Posterior vena cava (tissue), 2 donors: ENCODE data around the gene RNU2-1. TPM values are rescaled to one million over a fixed set of nuclear protein-coding genes. Genes with fewer than 3 reads are reported as not detected.
"Not testable (repeated sequence)": the region's sequence is repeated elsewhere in the genome, so short reads cannot be mapped to it uniquely, and the experiment has no call there.

Experiments
- DNase-seq: peaks from one replicate; pipeline ENCODE4 v3.0.0-alpha.2; 2020; ENCODE audit warnings: low spot score
- intact Hi-C, 2 donors: fragments of 100-400 bp; cut with DNase I; formaldehyde crosslinking; loops; one replicate each; pipeline versions ENCODE4 v1.14.1 to v1.14.2; 2022 to 2023
- long read RNA-seq, 2 donors: library from polyadenylated mRNA; unstranded; transcript quantifications; one replicate each; pipeline ENCODE4 v2.0.0, GENCODE V29; 2020 to 2021
- total RNA-seq, 2 donors: library from RNA; stranded (reverse); fragmentation: NEBNext Ultra II Directional; extraction: Animal tissue kit (Norgen Biotek cat#: 25700); gene quantifications; one replicate each; pipeline ENCODE4 v1.2.1, GENCODE V29; 2021
- donor health status: DM: yes; HTN: yes; CAD: no.
- donor health status: DM: yes; HTN: yes; CAD: no.

The RNU2-1 gene
- total RNA-seq, result over 10,000 TPM; 14,833 to 15,009 TPM
- long read RNA-seq, donor 1, result 0 reads
- long read RNA-seq, donor 2, result 0 reads

DNA sequence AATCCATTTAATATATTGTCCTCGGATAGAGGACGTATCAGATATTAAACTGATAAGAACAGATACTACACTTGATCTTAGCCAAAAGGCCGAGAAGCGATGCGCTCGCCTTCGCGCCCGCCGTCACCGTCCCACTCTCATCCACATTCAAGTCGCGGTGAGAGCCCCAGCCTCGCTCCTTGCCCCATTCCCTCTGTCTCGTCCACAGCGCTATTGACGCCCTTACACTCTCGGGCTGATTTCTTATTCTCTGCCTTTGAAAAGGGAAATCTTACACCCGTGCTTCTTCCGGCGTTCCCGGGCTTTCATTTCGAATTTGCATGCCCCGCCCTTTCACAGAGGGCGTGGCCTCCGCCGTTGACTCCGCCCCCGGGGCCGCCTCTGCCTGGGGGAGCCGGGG, at the start of gene RNU2-1:
Gene RNU2-1, minus strand, starts transcription at position 101 of the 400 bp plus-strand sequence.
- intact Hi-C loops, DNase-seq: not testable (repeated sequence)

DNA sequence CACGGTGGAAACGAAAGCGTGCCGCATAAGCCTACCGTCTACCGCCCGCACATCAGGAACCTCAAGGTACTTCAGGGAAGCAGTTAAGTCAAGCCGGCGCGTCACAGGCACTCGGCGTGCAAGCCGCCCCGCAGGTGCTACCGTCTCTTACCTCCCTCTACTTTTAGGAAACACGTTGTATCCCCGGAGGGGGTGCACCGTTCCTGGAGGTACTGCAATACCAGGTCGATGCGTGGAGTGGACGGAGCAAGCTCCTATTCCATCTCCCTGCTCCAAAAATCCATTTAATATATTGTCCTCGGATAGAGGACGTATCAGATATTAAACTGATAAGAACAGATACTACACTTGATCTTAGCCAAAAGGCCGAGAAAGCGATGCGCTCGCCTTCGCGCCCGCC, 39.1 kb upstream of the RNU2-1 start:
- DNase-seq, intact Hi-C loops: not testable (repeated sequence)

DNA sequence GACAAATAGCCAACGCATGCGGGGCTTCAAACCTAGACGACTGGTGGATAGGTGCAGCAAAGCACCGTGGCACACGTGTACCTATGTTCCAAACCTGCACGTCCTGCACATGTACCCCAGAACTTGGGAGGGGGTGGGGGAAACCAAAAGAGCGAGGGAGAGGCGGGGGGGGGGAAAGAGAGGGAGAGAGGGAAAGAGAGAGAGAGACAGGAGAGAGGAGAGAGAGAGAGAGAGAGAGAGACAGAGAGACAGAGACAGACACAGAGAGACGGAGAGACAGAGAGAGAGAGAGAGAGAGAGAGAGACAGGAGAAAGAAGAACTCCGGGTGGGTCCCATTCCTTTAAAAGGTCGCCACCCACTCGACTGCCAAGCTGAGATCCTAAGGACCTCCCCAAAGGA, 38.7 kb upstream of the RNU2-1 start:
- DNase-seq, intact Hi-C loops: not testable (repeated sequence)

DNA sequence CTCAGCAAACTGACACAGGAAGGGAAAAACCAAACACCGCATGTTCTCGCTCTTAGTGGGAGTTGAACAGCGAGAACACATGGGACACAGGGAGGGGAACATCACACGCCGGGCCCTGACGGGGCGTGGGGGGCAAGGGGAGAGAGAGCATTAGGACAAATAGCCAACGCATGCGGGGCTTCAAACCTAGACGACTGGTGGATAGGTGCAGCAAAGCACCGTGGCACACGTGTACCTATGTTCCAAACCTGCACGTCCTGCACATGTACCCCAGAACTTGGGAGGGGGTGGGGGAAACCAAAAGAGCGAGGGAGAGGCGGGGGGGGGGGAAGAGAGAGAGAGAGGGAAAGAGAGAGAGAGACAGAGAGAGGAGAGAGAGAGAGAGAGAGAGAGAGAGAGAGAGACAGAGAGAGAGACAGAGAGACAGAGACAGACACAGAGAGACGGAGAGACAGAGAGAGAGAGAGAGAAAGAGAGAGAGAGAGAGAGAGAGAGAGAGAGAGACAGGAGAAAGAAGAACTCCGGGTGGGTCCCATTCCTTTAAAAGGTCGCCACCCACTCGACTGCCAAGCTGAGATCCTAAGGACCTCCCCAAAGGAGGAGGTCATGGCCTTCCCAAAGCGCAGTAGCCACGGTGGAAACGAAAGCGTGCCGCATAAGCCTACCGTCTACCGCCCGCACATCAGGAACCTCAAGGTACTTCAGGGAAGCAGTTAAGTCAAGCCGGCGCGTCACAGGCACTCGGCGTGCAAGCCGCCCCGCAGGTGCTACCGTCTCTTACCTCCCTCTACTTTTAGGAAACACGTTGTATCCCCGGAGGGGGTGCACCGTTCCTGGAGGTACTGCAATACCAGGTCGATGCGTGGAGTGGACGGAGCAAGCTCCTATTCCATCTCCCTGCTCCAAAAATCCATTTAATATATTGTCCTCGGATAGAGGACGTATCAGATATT, 37.1 kb upstream of the RNU2-1 start:
- DNase-seq, intact Hi-C loops: not testable (repeated sequence)

DNA sequence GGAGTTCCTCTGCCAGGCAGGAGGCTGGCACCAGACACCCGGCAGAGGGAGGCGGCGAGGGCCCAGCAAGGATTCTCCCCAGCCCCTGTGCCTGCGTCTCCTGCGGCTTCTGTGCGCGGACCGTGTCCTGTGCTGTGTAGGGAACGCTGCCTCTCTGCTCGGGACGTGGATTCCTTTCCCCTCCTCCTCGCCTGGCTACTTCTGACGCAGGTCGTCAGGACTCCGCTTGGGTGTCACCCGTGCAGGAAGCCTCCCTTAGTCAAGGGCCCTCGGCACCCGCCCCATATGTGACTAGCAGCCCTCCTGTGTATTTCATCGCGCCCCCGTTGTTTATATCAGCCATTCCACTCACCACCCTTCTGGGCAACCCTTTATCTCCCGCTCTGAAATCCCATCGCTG, 12.7 kb upstream of the RNU2-1 start:
- DNase-seq, intact Hi-C loops: not testable (repeated sequence)

GRCh38 chr17:43240596-43241352, 7.0 kb upstream of the RNU2-1 start:
- DNase-seq, intact Hi-C loops: not testable (repeated sequence)

- DNase-seq, intact Hi-C loops: not testable (repeated sequence)
Observed at GRCh38 chr17:43239597-43239996, 5.8 kb upstream of the RNU2-1 start.

DNA sequence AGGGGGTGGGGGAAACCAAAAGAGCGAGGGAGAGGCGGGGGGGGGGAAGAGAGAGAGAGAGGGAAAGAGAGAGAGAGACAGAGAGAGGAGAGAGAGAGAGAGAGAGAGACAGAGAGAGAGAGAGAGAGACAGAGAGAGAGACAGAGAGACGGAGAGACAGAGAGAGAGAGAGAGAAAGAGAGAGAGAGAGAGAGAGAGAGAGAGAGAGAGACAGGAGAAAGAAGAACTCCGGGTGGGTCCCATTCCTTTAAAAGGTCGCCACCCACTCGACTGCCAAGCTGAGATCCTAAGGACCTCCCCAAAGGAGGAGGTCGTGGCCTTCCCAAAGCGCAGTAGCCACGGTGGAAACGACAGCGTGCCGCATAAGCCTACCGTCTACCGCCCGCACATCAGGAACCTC, 514 bp downstream of the RNU2-1 start:
- DNase-seq, intact Hi-C loops: not testable (repeated sequence)

GRCh38 chr17:43232021-43232699, 1.6 kb downstream of the RNU2-1 start:
- DNase-seq, result peak; percentile 92
- intact Hi-C loops, result not testable (repeated sequence)

DNA sequence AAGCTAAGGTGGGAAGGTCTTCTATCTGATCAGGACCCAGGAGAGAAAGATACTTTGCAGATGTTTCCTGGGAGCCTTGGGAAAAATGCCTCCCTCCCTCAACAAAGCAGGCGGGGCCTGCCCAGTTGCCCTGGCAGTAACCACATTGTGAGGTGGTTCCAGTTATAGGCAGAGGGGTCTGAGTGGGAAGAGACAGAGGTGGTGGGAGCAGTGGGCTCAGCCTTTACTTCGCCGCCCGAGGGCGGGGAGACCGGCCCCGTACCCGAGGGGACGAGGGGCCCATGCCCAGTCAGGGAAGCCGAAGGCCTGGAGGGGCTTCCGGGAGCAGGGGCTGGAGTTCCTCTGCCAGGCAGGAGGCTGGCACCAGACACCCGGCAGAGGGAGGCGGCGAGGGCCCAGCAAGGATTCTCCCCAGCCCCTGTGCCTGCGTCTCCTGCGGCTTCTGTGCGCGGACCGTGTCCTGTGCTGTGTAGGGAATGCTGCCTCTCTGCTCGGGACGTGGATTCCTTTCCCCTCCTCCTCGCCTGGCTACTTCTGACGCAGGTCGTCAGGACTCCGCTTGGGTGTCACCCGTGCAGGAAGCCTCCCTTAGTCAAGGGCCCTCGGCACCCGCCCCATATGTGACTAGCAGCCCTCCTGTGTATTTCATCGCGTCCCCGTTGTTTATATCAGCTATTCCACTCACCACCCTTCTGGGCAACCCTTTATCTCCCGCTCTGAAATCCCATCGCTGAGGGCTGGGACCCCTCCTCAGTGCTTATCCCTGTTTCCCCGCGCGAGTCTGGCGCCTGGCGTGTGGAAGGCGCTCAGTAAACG, 2.4 kb downstream of the RNU2-1 start:
- DNase-seq, intact Hi-C loops: not testable (repeated sequence)

- intact Hi-C loops, DNase-seq: not testable (repeated sequence)
Observed at GRCh38 chr17:43228020-43228782, 5.6 kb downstream of the RNU2-1 start, which contains the start of gene CCDC200. Gene CCDC200 (minus strand): TSS chr17:43228623. CDS start chr17:43228554, 69 bp downstream.

- DNase-seq, result no peak
- intact Hi-C loops, result no loop called here
Observed at GRCh38 chr17:43226393-43226792, 7.4 kb downstream of the RNU2-1 start.

- DNase-seq, result no peak
- intact Hi-C loops, result loop anchor here in 1 of 2 donors (5.0 kb wide), 1 partner anchor 137 kb away; no protein-coding TSS in a partner anchor
Observed at GRCh38 chr17:43224146-43224705, 9.6 kb downstream of the RNU2-1 start.

DNA sequence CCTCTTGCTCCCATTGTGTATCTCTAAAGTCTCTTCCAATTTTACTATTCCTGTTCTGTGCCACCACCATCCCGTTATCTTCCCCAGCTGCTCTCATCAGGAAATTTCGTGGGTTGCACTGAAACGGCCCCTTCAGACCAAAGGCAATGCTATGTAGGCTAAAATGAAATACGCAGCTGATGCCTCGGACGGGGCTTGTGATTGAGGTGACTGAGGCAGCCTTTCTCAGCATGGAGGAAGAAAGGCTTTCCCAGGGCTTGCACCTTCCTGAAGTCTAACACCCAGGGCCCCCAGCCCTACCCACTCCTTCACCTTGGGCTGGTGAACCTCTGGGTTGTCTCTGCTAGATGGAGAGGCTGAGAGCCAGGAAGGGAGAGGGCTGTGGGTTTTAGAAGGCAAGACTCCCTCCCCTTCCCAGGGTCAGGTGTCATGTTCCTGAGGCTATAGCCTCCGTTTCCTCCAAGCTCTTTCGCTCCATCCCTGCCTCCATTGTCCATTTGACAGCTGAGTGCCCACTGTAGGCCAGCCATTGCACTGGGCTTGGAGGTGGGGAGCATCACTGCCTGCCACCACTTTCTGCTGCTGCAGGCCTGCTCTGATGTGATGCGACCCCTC, 13.2 kb downstream of the RNU2-1 start:
- intact Hi-C loops, result loop anchor here in 1 of 2 donors (5.0 kb wide), 1 partner anchor 133 kb away; no protein-coding TSS in a partner anchor
- no peak for DNase-seq

- intact Hi-C loops, result loop anchor here in 1 of 2 donors (5.0 kb wide), 1 partner anchor 133 kb away; no protein-coding TSS in a partner anchor
- no peak for DNase-seq
Observed at GRCh38 chr17:43219746-43220380, 13.9 kb downstream of the RNU2-1 start.

DNA sequence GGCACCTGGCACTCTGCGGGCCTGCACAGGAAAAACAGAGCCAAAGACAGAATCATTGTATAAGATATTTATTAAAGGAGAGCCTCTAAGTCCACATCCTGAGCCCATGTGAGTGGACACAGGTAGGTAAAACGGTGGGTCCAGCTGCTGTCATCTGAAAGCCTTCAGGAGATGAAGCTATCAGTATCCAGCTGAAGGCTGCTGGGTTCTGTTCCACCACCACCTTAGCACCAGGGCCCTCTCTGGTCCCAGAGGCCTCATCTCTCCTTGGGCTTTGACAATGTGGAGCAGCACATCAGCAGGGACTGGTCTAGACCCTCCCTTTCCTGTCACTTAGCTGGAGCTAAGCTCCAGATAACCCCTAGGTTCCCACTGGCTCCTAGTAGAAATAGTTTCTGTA, 14.8 kb downstream of the RNU2-1 start:
- intact Hi-C loops, result no loop called here
- no peak for DNase-seq
